GDM1 (cell line): ENCODE results near the gene DTNA.

Experiments used
- DNase-seq: peaks from one replicate; lab custom pipeline; 2025; lab: John Stamatoyannopoulos, UW

The DTNA gene

DNA sequence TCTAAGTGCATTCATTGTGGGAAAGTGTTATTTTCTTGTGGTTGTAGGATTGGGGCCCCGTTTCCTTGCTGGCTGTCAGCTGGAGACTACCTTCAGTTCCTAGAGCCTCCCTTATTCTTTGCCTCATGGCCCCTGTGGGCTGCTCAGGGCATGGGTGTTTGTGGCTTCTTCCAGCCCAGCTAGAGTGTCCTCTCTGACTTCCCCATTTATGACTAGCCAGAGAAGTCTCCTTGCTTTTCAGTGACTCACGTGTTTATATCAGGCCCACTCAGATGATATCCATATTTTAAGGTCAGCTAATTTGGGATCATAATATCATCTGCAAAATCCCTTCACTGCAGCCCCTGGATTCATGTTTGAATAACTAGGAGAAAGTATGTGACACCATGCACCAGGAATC lies 62.8 kb downstream of the DTNA start:
- DNase-seq: peak; percentile 1

DNA sequence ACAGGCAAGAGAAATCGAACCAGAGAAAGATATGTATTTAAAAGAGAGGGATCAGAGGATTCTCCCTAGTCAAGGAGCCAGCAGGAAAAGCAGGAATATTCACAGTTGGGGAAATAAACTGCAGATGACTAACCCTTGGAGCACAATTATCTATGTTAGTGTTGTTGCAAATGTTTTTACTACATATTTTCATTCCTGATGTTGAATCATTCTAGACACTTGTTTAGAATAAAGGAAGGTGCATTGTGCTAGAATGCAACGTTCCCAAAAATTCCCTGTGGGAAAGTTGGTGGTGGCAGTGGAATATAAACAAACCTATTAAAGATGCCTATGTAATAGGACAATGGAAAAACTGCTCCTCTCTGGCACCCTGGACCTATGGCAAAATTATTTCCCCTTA lies 63.3 kb downstream of the DTNA start:
- no peak for DNase-seq

DNA sequence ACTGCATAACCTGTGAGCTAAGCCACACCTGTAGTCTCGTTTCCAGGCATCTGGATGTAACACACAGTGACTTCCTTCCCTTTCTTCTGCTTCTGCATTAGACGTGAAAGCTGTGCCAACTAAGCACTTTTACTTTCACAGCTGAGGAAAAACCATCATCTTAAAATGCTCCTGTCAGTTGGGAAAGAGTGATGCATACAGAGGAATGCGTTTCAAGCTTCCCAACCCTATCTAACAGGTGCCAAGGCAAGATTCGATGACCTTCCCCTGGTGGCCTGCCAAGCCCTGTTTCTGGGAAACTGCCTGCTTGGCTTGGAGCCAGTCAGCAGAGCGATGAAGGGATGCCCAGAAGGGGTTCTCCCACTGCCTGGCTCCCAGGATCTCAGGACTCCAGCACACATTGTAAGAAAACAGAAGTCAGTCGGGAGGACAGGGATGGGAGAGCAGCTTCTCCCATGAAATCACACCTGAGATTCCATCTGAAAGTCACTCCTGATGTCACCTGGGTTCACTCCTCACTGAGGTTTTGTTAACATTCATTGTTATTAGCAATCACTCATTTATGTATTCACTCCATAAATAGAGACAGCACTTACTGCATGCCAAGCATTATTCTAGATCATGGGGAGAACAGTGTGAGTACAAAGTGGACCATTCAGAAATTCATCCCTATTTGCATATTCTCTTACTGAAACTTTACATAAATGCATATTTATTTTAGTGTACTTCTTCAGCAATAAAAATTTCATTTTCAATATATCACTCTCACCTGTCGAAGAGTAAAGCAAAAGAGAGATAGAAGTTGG lies 64.1 kb downstream of the DTNA start:
- DNase-seq: no peak

DNA sequence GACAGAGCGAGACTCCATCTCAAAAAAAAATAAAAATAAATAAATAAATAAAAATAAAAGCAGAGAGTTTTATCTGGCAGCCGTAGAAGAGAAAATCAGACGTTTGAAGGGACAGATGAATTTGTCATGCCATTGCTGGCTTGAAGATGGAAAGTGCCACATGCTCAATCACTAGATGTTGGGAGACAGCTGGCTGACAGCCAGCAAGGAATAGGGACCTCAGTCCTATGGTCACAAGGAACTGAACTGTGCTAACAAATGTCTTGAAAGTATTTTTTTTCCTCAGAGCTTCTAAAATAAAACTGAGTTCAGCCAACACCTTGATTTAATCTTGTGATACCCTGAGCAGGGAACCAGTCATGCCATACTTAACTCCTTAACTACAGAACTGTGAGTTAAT lies 65.4 kb downstream of the DTNA start:
- no peak for DNase-seq

DNA sequence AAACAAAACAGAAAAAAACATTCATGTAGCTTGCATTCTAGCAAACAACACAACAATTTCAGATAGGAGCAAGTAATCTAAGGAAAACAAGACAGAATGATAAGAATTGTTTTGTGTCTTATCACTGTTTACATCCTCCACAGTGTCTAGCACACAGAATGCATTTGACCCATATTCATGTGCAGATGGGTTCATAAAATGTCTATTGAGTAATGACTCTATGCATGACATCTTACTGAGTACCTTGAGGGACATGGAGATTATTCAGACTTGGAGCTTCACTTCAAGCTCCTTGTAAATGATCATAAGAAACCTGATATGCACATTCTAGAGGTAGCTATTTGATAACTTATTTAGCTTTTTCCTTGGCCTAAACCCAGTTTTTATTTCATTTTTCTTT lies 69.0 kb downstream of the DTNA start:
- no peak for DNase-seq

DNA sequence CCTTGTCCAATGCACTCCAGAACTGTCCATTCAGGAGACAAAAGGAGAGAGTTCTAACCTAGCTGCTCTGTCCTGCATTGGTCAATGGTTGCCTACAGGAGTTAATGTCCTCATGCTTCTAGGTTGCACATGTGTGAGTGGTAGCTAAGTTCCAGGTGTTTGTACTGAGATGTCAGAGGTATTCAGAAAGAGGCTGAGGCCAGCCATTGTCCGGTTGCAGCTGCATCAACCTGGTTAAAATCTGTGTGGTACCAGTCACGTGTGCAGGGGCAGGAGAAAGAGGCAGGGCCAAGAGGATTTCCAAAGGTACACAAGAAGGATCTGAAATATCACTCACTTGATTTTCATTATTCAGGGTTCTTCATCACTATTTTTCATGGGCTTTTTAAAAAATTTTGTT lies 70.8 kb downstream of the DTNA start:
- DNase-seq: no peak

DNA sequence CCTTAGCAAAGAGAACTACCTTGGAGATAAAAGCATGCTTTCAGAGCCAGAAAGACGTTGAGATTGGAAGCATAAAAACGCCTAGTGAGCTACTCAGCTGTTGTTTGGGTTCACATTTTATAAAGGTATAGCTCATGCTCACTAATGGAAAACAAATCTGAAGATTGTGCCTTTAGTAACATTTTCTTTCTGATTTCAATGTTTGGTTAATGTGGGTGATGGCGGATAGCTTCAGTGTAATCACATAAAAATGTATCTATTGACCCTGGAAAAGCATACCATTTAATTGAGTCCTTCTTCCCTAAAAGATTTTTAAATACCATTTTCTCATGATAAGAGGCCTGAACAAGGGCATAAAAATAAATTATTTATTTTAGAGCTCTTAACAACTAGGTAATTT lies 73.4 kb downstream of the DTNA start:
- DNase-seq: no peak

DNA sequence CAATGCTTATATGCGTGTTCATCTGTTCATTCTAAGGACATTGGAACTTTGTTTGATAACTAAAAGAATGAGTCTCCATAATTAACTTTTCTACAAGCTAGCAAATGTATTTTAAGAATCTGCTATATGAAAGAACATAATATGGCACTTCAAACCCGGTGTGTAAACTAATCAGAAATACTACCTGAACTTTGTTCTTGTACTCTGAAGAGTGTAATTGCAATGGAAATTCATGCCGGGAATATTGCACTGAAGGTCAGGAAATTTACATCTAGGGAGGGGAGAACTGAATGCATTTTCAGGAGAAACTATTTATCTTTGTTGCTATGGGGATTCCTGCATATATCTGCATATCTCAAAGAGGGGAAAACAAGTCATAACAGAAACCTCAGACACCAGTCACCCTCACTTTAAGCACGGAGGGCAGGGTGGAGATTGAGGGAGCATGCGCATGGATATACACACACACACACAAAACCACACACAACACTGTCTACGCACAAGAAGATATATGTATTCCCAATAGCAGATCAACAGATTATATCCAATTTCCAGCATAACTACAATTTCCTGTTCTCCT lies 76.2 kb downstream of the DTNA start:
- no peak for DNase-seq

DNA sequence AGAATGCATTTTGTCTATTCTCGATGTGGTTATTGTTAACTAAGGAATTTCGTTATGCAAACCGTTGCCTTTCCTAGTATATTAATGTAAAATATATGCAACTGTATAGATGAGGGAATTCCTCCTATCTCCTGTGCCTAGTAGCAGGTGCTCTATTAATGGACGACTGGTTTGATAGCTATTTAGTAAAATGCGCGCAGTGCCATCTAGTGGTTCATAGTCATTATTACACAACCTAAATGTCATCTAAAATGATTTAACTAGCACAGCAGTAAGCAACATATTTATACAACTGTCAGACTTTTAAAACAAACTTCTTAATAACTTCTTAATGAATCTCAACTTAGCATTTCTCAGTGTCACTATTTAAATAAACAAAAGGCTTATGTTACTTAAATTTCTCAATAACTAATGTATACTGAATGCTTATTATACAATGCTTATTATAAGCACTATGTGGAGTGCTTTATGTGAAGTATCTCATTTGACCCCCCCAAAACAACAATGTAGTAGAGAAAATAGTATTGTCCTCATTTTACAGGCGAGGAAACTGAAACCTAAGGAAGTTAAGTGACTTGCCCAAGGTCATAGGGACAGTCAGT lies 77.9 kb downstream of the DTNA start:
- DNase-seq: peak; percentile 25

DNA sequence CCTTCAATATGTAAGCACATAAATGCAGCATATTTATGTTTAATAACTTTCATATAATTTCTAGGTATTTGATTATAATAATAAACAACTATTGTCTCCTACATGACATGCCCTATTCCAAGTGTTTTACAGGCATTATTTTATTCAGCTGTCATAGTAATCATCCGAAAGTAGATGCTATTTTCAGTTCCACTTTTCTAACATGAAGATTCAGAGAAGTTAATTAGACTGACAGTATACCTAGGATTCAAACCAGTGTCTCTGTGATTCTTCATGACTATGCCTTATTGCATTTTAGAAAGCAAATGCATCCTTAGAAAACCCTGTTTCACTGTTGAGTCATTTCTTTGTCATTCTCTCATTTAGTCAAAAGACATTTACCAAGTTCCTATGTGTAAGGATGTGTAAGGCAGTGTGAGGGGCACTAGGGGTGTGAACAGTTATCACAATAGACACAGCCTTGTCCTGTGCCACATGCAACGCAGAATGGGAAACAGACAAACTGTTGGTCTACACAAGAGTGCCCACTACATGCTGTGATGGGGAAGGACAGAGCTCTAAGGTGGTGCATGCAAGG lies 79.8 kb downstream of the DTNA start:
- DNase-seq: no peak

DNA sequence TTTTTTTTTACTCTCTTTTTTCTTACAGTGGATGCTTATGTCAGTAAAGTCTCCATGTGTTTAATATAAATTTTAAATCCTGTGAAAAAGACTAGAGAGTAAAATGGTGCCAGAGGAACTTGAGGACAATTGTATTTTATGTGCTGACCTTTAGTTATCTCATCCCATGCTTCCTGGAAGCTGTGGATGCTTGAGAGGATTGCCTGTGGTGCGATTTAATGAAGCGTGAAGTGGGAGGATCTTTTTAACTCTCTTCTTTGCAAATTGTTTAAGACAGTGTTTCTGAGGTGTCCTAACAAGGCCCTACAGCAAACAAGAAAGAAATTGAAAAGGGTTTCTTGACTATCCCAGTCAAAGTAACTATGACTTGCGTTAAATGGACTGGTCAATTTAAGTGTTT lies 84.2 kb downstream of the DTNA start:
- no peak for DNase-seq

DNA sequence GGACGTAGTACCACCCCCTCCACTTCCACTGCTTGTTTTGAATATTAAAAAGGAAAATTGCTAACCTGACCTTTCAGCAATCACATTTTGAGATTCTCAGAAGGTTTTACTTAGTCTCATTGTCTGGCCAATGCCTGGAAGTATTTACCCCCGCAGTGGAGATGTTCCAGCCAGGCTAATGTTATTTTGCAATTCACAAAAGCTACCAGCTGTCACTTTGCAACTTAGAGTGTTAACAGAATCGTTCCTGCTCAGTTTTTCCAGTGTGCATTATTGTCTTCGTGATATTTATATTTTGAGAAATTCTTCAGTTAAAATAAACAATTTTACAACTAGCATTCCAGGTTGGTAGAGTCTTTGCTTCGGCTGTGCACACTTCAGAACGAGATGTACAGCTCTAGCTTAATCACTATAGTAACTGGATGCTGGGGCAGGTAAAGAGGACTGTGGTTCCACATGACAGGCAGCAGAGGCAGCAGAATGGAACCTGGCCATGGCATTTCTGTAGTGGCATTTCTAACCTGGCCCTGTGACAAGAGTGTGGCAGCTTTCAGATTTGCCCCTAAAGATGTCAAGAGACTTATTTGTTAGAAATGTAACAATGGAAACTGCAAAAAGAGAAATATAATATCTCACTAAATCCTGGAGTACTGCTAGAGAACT lies 85.1 kb downstream of the DTNA start:
- DNase-seq: no peak

DNA sequence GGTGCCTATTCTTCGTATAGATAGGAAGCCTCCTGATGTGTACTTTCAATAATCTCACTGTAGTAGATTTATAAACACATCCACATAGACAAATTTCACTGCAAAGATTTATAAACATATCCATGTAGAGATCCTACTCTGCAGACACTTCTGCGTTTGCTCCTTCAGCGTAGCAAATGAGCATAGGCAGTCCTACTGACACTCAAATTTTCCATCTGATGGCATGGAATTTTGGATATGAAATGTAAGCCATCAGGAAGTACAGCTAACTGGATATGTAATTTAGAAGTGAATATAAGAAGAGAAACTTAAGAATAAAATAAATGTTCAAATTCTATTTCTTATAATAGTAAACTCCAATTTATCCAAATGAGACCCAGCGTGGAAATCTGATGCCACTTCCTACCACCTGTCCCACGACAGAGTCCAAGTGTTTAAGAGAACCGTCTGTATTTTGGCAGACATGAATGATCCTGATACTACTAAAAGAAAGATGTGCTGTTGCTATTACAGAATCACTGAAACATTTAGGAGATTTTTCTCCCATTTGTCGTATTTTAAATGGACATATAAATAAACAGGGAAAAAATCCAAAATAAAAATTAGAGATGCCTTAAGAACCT lies 86.0 kb downstream of the DTNA start:
- DNase-seq: no peak

DNA sequence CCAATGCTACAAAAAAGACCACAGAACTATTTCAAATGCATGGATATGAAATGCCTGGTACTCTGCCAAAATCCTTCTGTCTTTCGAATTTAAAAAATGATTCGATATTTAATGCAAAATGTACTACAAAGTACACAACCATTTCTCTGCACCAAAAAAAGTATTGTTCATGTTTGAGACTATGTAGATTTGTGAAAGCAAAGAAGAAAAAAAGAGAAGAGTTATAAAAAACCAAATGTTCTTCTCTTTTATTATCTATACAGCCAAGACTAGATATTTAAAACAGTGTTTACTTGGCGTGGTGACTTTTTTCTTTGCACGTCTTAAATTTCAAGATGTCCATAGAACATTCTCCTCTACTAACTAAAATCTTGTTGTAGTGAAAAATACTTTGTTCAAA lies 89.2 kb downstream of the DTNA start:
- DNase-seq: no peak

DNA sequence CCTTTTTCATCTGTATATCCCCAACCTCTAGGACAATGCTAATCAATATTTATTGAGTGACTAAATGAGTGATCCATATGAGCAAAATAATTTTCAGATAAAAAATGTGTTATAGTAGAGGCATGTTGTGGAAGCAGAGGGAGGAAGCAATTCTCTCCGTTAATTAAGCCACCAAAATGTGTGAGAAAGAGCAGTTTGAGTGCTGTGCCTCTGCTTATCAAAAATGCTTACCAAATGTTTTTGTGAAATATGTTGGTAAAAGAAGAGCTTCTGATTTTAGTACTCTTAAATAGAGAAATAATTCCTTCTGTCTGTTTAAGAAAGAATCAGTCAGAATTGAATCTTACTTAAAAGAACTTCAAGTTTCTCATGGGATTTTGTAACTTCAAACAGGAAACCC lies 90.3 kb downstream of the DTNA start:
- DNase-seq: no peak

DNA sequence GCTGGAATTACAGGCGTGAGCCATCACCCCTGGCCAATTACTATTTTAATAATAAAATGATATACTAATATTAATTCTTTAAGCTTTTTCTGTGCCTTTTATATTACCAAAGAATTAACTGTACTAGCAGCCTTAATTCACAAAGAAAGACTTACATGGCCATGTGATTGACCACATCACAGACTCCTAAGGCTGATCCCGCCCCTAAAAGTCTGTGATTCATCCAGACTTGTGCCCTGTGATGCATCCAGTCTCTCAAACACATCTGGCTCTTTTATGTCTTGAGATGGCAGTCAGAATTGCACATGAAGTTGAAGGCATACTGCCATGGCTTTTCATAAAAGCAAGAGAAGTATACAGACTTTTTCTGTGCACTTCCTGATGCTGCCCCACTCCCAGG lies 91.7 kb downstream of the DTNA start:
- DNase-seq: no peak

DNA sequence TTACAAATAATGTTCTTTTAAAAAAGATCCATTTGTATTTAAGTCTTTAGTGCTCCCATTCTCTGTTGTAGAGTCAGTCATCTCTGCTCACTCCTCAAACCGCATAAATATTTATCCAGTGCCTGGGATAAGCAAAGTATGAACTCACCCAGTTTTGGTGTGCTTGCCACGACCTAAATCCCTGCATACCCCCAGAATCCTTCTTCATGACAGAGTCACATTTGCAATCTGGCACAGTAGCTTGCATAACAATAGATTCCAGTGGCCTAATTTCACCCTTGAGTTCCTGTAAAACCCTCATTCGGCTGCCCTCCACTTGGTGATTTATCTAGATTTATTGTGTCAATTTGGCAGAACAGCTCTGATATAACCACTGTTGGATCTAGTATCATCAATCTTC lies 92.9 kb downstream of the DTNA start:
- no peak for DNase-seq

DNA sequence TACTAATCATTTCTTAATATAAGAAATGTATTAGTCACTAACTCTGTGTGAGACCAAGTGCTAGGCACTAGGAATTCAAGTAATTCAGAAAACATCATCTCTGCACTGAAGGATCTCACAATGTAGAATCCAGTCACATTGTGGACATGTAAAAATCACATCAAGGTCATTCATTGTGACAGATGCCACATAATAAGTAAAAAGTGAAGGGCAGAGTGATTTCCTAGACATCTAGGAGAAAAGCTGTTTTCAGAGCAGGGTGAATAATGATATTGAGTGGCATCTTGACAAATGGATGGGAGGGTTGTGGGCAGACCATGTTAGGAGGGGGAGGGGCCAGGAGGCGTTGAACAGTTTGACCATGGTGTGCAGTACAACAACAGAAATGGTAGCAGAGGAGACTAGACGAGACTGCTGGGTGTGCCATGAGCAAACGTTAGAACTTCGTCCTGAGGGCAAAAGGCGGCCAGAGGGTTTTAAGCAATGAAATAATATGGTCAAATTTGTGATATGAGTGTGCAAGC lies 93.8 kb downstream of the DTNA start:
- DNase-seq: no peak

DNA sequence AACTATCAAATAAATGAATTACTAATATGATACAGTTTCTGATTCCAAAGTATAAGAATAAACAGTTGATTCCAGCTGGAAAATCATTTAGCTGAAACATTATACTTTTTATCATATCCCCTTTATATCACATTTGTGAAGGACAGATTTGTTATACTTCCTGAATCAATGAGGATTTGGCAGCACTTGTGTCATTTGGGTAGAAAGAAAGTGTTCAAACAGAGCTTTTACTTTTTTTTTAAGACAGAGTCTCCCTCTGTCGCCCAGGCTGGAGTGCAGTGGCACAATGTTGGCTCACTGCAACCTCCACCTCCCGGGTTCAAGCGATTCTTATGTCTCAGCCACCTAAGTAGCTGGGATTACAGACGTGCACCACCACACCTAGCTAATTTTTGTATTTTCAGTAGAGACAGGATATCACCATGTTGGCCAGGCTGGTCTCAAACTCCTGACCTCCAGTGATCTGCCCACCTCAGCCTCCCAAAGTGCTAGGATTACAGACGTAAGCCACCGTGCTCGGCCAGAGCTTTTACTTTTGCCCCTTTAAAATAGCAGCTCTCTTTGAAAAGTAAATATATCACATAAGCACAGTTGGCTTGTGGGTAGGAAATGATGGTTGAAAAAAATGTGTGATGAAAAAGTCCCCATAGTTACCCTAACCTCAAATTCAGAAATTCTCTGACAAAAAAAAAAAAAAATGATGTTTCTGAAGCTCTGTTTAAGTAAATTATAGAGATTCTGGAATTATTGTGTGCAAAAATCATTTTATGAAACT lies 95.2 kb downstream of the DTNA start:
- no peak for DNase-seq

DNA sequence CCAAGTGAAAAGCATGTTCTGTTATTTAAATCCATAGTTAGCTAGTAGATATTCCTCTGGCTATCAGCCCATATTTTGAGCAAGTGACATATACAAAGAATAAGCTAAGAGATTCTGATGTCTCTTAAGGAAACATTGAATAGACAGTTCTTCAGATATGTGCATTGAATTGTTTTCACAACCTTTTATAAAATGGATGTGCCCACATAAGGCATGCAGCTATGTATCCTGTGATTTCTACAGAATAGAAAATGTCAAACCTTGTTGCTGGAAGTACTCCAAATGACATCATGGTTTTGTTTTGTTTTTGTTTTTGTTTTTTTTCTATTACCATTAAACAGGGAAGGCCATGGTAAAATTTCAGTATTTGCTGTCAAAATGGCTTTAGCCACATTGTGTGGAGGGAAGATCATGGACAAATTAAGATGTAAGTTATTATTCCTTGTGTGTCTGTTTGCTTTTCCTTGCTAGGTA lies 95.8 kb downstream of the DTNA start:
- DNase-seq: no peak

DNA sequence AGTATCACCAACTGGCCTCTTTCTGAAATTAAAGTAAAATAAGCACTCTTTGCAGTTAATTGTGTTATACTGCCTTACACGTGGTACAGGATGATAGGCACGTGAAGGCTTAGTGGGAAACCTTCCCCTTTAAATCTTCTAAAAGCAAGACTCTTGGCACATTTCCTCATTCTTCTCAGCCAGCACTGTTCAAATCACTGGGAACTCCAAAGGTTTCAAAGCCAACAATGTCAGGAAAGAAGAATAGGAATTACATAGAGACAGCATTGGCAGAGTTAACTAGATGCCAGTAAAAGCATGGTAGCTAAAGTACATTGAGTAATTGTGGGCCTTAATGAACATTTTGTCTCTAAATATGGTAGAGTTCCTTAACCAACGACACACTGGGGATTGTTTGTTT lies 96.4 kb downstream of the DTNA start:
- no peak for DNase-seq
